ENCODE measurements around the gene AP1G1.
A peak's percentile ranks its signal among the peaks of the same experiment; 100 is the strongest.
"Not testable (repeated sequence)": the region's sequence is repeated elsewhere in the genome, so short reads cannot be mapped to it uniquely, and the experiment has no call there.

Gene AP1G1

GRCh38 chr16:71840052-71840451, 31.4 kb upstream of the AP1G1 start:
- no peak for TF ChIP-seq CTCF (IDR thresholded peaks at IDR 0.05; ENCODE audit: insufficient read depth, low read depth, low read length, missing control alignments)
- DNase-seq (ENCODE audit: low read depth) = no peak
- H3K4me3 ChIP-seq (ENCODE audit: low read depth, low read length) = no peak overlapping the region

GRCh38 chr16:71837150-71837549, 28.5 kb upstream of the AP1G1 start:
- TF ChIP-seq CTCF (IDR thresholded peaks at IDR 0.05; ENCODE audit: insufficient read depth, low read depth, low read length, missing control alignments) = no peak
- H3K4me3 ChIP-seq (ENCODE audit: low read depth, low read length) = no peak overlapping the region
- DNase-seq (ENCODE audit: low read depth) = no peak

GRCh38 chr16:71834291-71834690, 25.7 kb upstream of the AP1G1 start:
- no peak for TF ChIP-seq CTCF (IDR thresholded peaks at IDR 0.05; ENCODE audit: insufficient read depth, low read depth, low read length, missing control alignments)
- no peak for DNase-seq (ENCODE audit: low read depth)

GRCh38 chr16:71832112-71832511, 23.5 kb upstream of the AP1G1 start:
- not testable (repeated sequence) for H3K4me3 ChIP-seq (ENCODE audit: low read depth, low read length); DNase-seq (ENCODE audit: low read depth)

More at GRCh38 chr16:71834291-71834690, 25.7 kb upstream of the AP1G1 start:
- H3K4me3 ChIP-seq (ENCODE audit: low read depth, low read length) = no peak overlapping the region

GRCh38 chr16:71831698-71832097, 23.1 kb upstream of the AP1G1 start:
- DNase-seq (ENCODE audit: low read depth); H3K4me3 ChIP-seq (ENCODE audit: low read depth, low read length): not testable (repeated sequence)

GRCh38 chr16:71830359-71830758, 21.7 kb upstream of the AP1G1 start:
- no peak overlapping the region for H3K4me3 ChIP-seq (ENCODE audit: low read depth, low read length)
- DNase-seq (ENCODE audit: low read depth) = peak; percentile 57
- TF ChIP-seq CTCF (IDR thresholded peaks at IDR 0.05; ENCODE audit: insufficient read depth, low read depth, low read length, missing control alignments) = no peak

GRCh38 chr16:71826533-71827017, 17.9 kb upstream of the AP1G1 start:
- no peak overlapping the region for H3K4me3 ChIP-seq (ENCODE audit: low read depth, low read length)
- DNase-seq (ENCODE audit: low read depth) = no peak
- TF ChIP-seq CTCF (IDR thresholded peaks at IDR 0.05; ENCODE audit: insufficient read depth, low read depth, low read length, missing control alignments) = no peak

GRCh38 chr16:71817155-71817500, 8.5 kb upstream of the AP1G1 start:
- H3K4me3 ChIP-seq (ENCODE audit: low read depth, low read length) = peak overlapping the region; percentile 55
- DNase-seq (ENCODE audit: low read depth) = peak; percentile 61

- no peak overlapping the region for H3K4me3 ChIP-seq (ENCODE audit: low read depth, low read length)
- DNase-seq (ENCODE audit: low read depth) = no peak
- TF ChIP-seq CTCF (IDR thresholded peaks at IDR 0.05; ENCODE audit: insufficient read depth, low read depth, low read length, missing control alignments) = no peak
Measured at GRCh38 chr16:71811261-71811803, 2.7 kb upstream of the AP1G1 start.

GRCh38 chr16:71810155-71810530, 1.5 kb upstream of the AP1G1 start:
- not testable (repeated sequence) for DNase-seq (ENCODE audit: low read depth)
- H3K4me3 ChIP-seq (ENCODE audit: low read depth, low read length) = peak overlapping the region; percentile 81

Measured in GM12865 (cell line).